Measurements from ENCODE around the gene GALNT10. TPM values are rescaled to one million over a fixed set of nuclear protein-coding genes. Genes with fewer than 3 reads are reported as not detected.
A peak's percentile ranks its signal among the peaks of the same experiment; 100 is the strongest.

The GALNT10 gene
- total and polyA plus RNA-seq, 2 of the 8 experiments (the other 6 are each of a cell fraction or from before 2014, with no cell fraction given): 4.6 to 15.5 TPM

GRCh38 chr5:154166901-154167791 is 23.4 kb upstream of the GALNT10 start:
- Histone ChIP-seq H2BK12ac (ENCODE audit: low read depth, low read length) (peak overlapping the region; percentile 85; the same call in 1 of the 2 replicates), H2AK5ac (ENCODE audit: low read depth, low read length) (no peak overlapping the region), H3K18ac (ENCODE audit: extremely low read depth, low read length) (no peak overlapping the region), H2BK5ac (ENCODE audit: low read depth, low read length) (peak overlapping the region; percentile 26; the same call in 1 of the 2 replicates), H3K56ac (replicated peaks; ENCODE audit: insufficient read length, low read depth, low read length) (no peak overlapping the region), H2BK20ac (ENCODE audit: low read length) (no peak overlapping the region), H3K23ac (ENCODE audit: insufficient read length) (no peak overlapping the region), H3K4ac (replicated peaks; ENCODE audit: insufficient read length, low read depth, low read length) (no peak overlapping the region), H3K4me1 (replicated peaks in 1 of 4; ENCODE audit: control insufficient read depth in 3 of 4, insufficient read depth in 4 of 4, low read length in 3 of 4) (peaks cover 15 to 22% (median 16%) of the 10 kb centered on the region in 4 experiments), H3K36me3 (ENCODE audit: control insufficient read depth in 2 of 4, insufficient read depth in 4 of 4, low read length in 3 of 4) (no peaks in the 10 kb centered on the region), H3K4me3 (ENCODE audit: extremely low read depth in 1 of 4, insufficient read depth in 2 of 4, low read depth in 3 of 4, low read length in 4 of 4) (peak overlapping the region in 1 of 4 experiments; percentile 23; a peak in 2 of 8 replicates), H3K9me3 (ENCODE audit: insufficient read depth in 2 of 2, low read depth in 1 of 2, low read length in 1 of 2) (no peaks in the 10 kb centered on the region), H3K9ac (replicated peaks in 1 of 4; ENCODE audit: extremely low read depth in 1 of 4, low read depth in 3 of 4, low read length in 3 of 4) (no peak overlapping the region), H4K91ac (replicated peaks; ENCODE audit: insufficient read length, low read length) (no peak overlapping the region), H3K14ac (ENCODE audit: insufficient read length) (peak overlapping the region; percentile 42), H2AFZ (ENCODE audit: low read length) (no peak overlapping the region), H4K8ac (ENCODE audit: extremely low read depth, insufficient read depth, low read length) (no peak overlapping the region), H2BK15ac (ENCODE audit: low read length) (no peak overlapping the region), H4K20me1 (replicated peaks in 1 of 2; ENCODE audit: control insufficient read depth in 1 of 2, insufficient read depth in 2 of 2, low read length in 2 of 2) (no peaks in the 10 kb centered on the region), H2BK120ac (replicated peaks; ENCODE audit: low read depth, low read length) (peak overlapping the region; percentile 10), H3K79me2 (ENCODE audit: control insufficient read depth in 1 of 2, insufficient read depth in 2 of 2, low read length in 2 of 2) (no peaks in the 10 kb centered on the region), H3K79me1 (ENCODE audit: low read depth, low read length) (no peaks in the 10 kb centered on the region), H3K27me3 (replicated peaks in 1 of 4; ENCODE audit: control insufficient read depth in 3 of 4, extremely low read depth in 1 of 4, insufficient read depth in 3 of 4, low read length in 3 of 4) (no peaks in the 10 kb centered on the region), H4K5ac (ENCODE audit: insufficient read length, low read depth, low read length) (no peak overlapping the region), H3K27ac (ENCODE audit: low read depth, low read length) (0 out of 2 replicates have a peak overlapping the region, but pooled peaks have one; percentile 39), H3K23me2 (ENCODE audit: low read depth, low read length) (no peaks in the 10 kb centered on the region), H3K4me2 (ENCODE audit: insufficient read depth in 1 of 2, low read depth in 2 of 2, low read length in 2 of 2) (peak overlapping the region; percentile 13 to 56; a peak in 3 of 4 replicates)
- FAIRE-seq (peak; percentile 65), DNase-seq (ENCODE audit: low read depth in 1 of 2, low spot score in 2 of 2) (no peak)
- POLR2A ChIA-PET (ENCODE audit: partially characterized antibody): interaction anchor here (1.1 kb wide), 1 partner anchor 121 kb away, joined by 3 read pairs; no protein-coding TSS in a partner anchor
- 41% methylated on average over 1 of the region's 2 CpGs; no CpG with 5 or more reads in 1 of the 2 experiments for WGBS, 2 experiments (ENCODE audit: extremely low coverage in 1 of 2, insufficient coverage in 1 of 2, insufficient read length in 1 of 2, insufficient replicate concordance in 2 of 2, low coverage in 1 of 2, low lambda C conversion rate in 2 of 2, missing lambda C conversion rate in 1 of 2)
- CTCF ChIA-PET (ENCODE audit: partially characterized antibody): interaction anchor here (1.5 to 18.4 kb wide), 5 partner anchors 9 to 95 kb away, joined by 3 to 167 read pairs (median 14); no protein-coding TSS in a partner anchor
- TF ChIP-seq TCF12 (IDR thresholded peaks at IDR 0.05; ENCODE audit: low read depth, low read length) (peak; percentile 86), BRCA1 (IDR thresholded peaks at IDR 0.05; ENCODE audit: low read depth, low read length) (no peak), SIRT6 (IDR thresholded peaks at IDR 0.05; ENCODE audit: low read length) (no peak), POU5F1 (IDR thresholded peaks at IDR 0.05; ENCODE audit: low read depth, low read length) (peak; percentile 84; the same call in 1 of the 2 replicates), HDAC2 (IDR thresholded peaks at IDR 0.05; ENCODE audit: borderline replicate concordance in 1 of 2, low read depth in 2 of 2, low read length in 2 of 2) (peak in 1 of 2 experiments; percentile 80; a peak in 1 of 4 replicates), POLR2A (IDR thresholded peaks at IDR 0.05; ENCODE audit: control extremely low read depth in 1 of 2, low read depth in 2 of 2, low read length in 2 of 2) (no peak), CTBP2 (IDR thresholded peaks at IDR 0.05; ENCODE audit: borderline replicate concordance, insufficient read depth, insufficient read length, low read length) (no peak), NANOG (IDR thresholded peaks at IDR 0.05; ENCODE audit: insufficient read depth, low read depth, low read length, poor library complexity, severe bottlenecking) (no peak), EP300 (IDR thresholded peaks at IDR 0.05; ENCODE audit: borderline replicate concordance in 1 of 2, low read depth in 2 of 2, low read length in 2 of 2) (0 out of 3 replicates have a peak, but pooled peaks of 1 of the 2 experiments have one; percentile 39), SAP30 (IDR thresholded peaks at IDR 0.05; ENCODE audit: insufficient read depth, insufficient replicate concordance, low read length) (no peak)
